Panc1 (cell line): ENCODE results near the gene CCDC183.

Experiments
- CTCF ChIP-seq: fragments of 450-650 bp; IDR thresholded peaks from 2 replicates; pipeline ENCODE4 v1.5.1; 2017; ENCODE audit warnings: mild to moderate bottlenecking
- POLR2AphosphoS5 ChIP-seq: IDR thresholded peaks from 2 replicates; pipeline ENCODE4 v1.6.1; 2012; ENCODE audit warnings: mild to moderate bottlenecking, low read depth, low read length, moderate library complexity
- REST ChIP-seq, 2 experiments: IDR thresholded peaks; 2 replicates each; pipeline ENCODE4 v1.6.1; 2011 to 2012; ENCODE audit warnings: low read depth in 2 of 2, control low read depth in 1 of 2, low read length in 1 of 2, mild to moderate bottlenecking in 1 of 2, moderate library complexity in 1 of 2; ENCODE audit not compliant: insufficient read depth in 1 of 2
- SIN3A ChIP-seq: IDR thresholded peaks from 2 replicates; pipeline ENCODE4 v1.6.1; 2012; ENCODE audit warnings: low read depth, mild to moderate bottlenecking, low read length, moderate library complexity, borderline replicate concordance; ENCODE audit not compliant: insufficient read depth
- TCF7L2 ChIP-seq: IDR thresholded peaks from 2 replicates; pipeline ENCODE4 v1.6.1; 2011; ENCODE audit warnings: mild to moderate bottlenecking, low read depth, low read length, inconsistent platforms

- TF ChIP-seq CTCF (no peak), POLR2AphosphoS5 (no peak), REST (IDR thresholded peaks at IDR 0.05; ENCODE audit: insufficient read depth in 1 of 2, low read depth in 2 of 2, low read length in 1 of 2) (no peak), SIN3A (no peak), TCF7L2 (no peak)
Observed at GRCh38 chr9:136779808-136780207, 16.3 kb upstream of the CCDC183 start.
